Measurements from ENCODE around the gene UBE2J2. TPM values are rescaled to one million over a fixed set of nuclear protein-coding genes. Genes with fewer than 3 reads are reported as not detected.

The UBE2J2 gene
- total and polyA plus RNA-seq, 2 of the 4 experiments (the other 2 are of a cell fraction), result 20.6 to 67.5 TPM

DNA sequence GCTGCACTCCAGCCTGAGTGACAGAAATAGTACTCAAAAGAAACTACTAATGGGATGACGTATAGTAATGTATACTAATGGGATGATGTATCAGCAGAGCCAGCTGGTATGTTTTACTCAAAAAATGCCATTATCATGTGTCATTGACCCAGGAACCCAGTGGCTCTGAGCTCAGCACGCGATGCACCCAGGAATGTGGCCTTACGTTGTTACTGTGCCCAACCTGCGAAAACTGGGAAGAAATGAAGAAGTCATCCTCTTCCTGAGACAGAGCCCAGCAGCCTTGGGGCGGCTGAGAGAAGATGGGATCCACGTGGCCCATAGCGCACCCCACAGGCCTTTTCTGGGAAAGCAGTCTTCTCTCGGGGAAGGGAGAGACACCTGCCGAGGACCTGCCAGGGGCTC lies 8.8 kb downstream of the UBE2J2 start:
- DNase-seq (peak; percentile 100), ATAC-seq (ENCODE audit: low read depth) (peak; percentile 85)
- Histone ChIP-seq H3K9ac (ENCODE audit: low read depth, low read length) (peak overlapping the region; percentile 64), H3K4me1 (ENCODE audit: control insufficient read depth, insufficient read depth, low read length) (peaks cover 33% of the 10 kb centered on the region), H3K27ac (ENCODE audit: insufficient read depth, low read length) (peak overlapping the region; percentile 96), H3K9me1 (ENCODE audit: insufficient read depth, low read length) (peaks cover 26% of the 10 kb centered on the region), H2AK5ac (ENCODE audit: low read depth, low read length) (peak overlapping the region; percentile 99), H4K8ac (ENCODE audit: low read depth in 2 of 2, low read length in 2 of 2) (peak overlapping the region; percentile 66 to 92), H3K56ac (ENCODE audit: extremely low read depth, insufficient read depth, low read length) (peak overlapping the region; percentile 96), H4K91ac (ENCODE audit: insufficient read depth, low read depth, low read length) (peak overlapping the region; percentile 99), H2AK9ac (replicated peaks; ENCODE audit: low read depth, low read length, poor library complexity) (peak overlapping the region; percentile 95), H3K79me1 (ENCODE audit: low read depth in 1 of 2, low read length in 2 of 2) (peaks cover 24 to 57% of the 10 kb centered on the region in 2 experiments), H4K20me1 (ENCODE audit: insufficient read depth, low read length) (peaks cover 5% of the 10 kb centered on the region; the same call in 1 of the 2 replicates), H2BK15ac (ENCODE audit: low read depth, low read length) (peak overlapping the region; percentile 68; the same call in 2 of the 3 replicates), H4K5ac (ENCODE audit: low read depth, low read length) (peak overlapping the region; percentile 82), H3K4ac (ENCODE audit: low read depth, low read length) (peak overlapping the region; percentile 98), H3K14ac (replicated peaks; ENCODE audit: low read depth, low read length) (peak overlapping the region; percentile 97), H2BK120ac (ENCODE audit: low read depth, low read length) (peak overlapping the region; percentile 97), H3K4me2 (ENCODE audit: low read depth, low read length) (peak overlapping the region; percentile 49), H3K36me3 (ENCODE audit: control insufficient read depth, insufficient read depth, low read length) (peaks cover 54% of the 10 kb centered on the region), H3K23ac (ENCODE audit: low read depth, low read length) (peak overlapping the region; percentile 94), H3K27me3 (ENCODE audit: control insufficient read depth, insufficient read depth, low read length) (no peaks in the 10 kb centered on the region), H2BK5ac (ENCODE audit: low read depth, low read length, poor library complexity, severe bottlenecking) (peak overlapping the region; percentile 100), H2BK20ac (ENCODE audit: low read depth, low read length) (peak overlapping the region; percentile 93), H2AFZ (replicated peaks; ENCODE audit: low read length, poor library complexity) (peak overlapping the region; percentile 4), H3K9me3 (ENCODE audit: control insufficient read depth, insufficient read depth, low read length) (no peaks in the 10 kb centered on the region), H3K4me3 (ENCODE audit: insufficient read depth, low read depth, low read length) (no peak overlapping the region), H3K18ac (ENCODE audit: low read depth, low read length) (peak overlapping the region; percentile 75)
- intact Hi-C loops (cut with micrococcal nuclease) (loop anchor here (1.0 kb wide), 1 partner anchor 8 kb away; the partner anchor contains the start of gene UBE2J2), in situ Hi-C loops (cut with MboI; ENCODE audit: low sequenced_read_pairs) (no loop called here), dilution Hi-C loops (cut with HindIII; ENCODE audit: low sequenced_read_pairs, unreplicated experiment) (no loop called here)
- no TSS peak for BruUV-seq (replicated peaks)
- ChIA-PET POLR2A (ENCODE audit: unreplicated experiment) (interaction anchor here (0.9 kb wide), 1 partner anchor 8 kb away, joined by 5 read pairs; the partner anchor contains the start of gene UBE2J2), CTCF (interaction anchor here (0.9 to 1.4 kb wide), 3 partner anchors 15 to 143 kb away, joined by 3 to 6 read pairs (median 4); no protein-coding TSS in a partner anchor)
- 0% methylated on average over 1 of the region's 10 CpGs; no CpG with 5 or more reads in 1 of the 2 experiments for WGBS, 2 experiments (ENCODE audit: extremely low coverage in 2 of 2, insufficient read length in 1 of 2)
- TF ChIP-seq, protein P1, sequence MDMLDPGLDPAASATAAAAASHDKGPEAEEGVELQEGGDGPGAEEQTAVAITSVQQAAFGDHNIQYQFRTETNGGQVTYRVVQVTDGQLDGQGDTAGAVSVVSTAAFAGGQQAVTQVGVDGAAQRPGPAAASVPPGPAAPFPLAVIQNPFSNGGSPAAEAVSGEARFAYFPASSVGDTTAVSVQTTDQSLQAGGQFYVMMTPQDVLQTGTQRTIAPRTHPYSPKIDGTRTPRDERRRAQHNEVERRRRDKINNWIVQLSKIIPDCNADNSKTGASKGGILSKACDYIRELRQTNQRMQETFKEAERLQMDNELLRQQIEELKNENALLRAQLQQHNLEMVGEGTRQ (IDR thresholded peaks at IDR 0.05; ENCODE audit: low read depth, low read length), result peak; percentile 59
- TF ChIP-seq RAD21 (IDR thresholded peaks at IDR 0.05; ENCODE audit: low read length) (peak; percentile 70), MXI1 (IDR thresholded peaks at IDR 0.05; ENCODE audit: borderline replicate concordance, low read depth, low read length) (peak; percentile 62; the same call in 1 of the 2 replicates), BHLHE40 (IDR thresholded peaks at IDR 0.05; ENCODE audit: low read depth, low read length) (peak; percentile 96), RFX5 (IDR thresholded peaks at IDR 0.05; ENCODE audit: low read depth, low read length) (no peak), FOS (IDR thresholded peaks at IDR 0.05; ENCODE audit: low read depth, low read length) (peak; percentile 98), CEBPB (IDR thresholded peaks at IDR 0.05; ENCODE audit: low read depth, low read length) (peak; percentile 17; the same call in 1 of the 2 replicates), POLR2A (IDR thresholded peaks at IDR 0.05; ENCODE audit: low read depth, low read length) (no peak; the same call in 1 of the 2 replicates), SMC3 (IDR thresholded peaks at IDR 0.05; ENCODE audit: low read depth, low read length) (peak; percentile 37), NFE2L2 (IDR thresholded peaks at IDR 0.05; ENCODE audit: low read depth, low read length) (peak; percentile 59; the same call in 1 of the 2 replicates), RCOR1 (IDR thresholded peaks at IDR 0.05; ENCODE audit: insufficient replicate concordance, low read length) (peak; percentile 98), MAZ (IDR thresholded peaks at IDR 0.05; ENCODE audit: borderline replicate concordance, low read depth, low read length) (peak; percentile 19; the same call in 1 of the 2 replicates), MAFK (IDR thresholded peaks at IDR 0.05; ENCODE audit: low read depth, low read length) (peak; percentile 44)
- TF ChIP-seq, protein P2, sequence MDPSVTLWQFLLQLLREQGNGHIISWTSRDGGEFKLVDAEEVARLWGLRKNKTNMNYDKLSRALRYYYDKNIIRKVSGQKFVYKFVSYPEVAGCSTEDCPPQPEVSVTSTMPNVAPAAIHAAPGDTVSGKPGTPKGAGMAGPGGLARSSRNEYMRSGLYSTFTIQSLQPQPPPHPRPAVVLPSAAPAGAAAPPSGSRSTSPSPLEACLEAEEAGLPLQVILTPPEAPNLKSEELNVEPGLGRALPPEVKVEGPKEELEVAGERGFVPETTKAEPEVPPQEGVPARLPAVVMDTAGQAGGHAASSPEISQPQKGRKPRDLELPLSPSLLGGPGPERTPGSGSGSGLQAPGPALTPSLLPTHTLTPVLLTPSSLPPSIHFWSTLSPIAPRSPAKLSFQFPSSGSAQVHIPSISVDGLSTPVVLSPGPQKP (IDR thresholded peaks at IDR 0.05; ENCODE audit: borderline replicate concordance, low read depth, low read length), result no peak
- TF ChIP-seq, protein P3, sequence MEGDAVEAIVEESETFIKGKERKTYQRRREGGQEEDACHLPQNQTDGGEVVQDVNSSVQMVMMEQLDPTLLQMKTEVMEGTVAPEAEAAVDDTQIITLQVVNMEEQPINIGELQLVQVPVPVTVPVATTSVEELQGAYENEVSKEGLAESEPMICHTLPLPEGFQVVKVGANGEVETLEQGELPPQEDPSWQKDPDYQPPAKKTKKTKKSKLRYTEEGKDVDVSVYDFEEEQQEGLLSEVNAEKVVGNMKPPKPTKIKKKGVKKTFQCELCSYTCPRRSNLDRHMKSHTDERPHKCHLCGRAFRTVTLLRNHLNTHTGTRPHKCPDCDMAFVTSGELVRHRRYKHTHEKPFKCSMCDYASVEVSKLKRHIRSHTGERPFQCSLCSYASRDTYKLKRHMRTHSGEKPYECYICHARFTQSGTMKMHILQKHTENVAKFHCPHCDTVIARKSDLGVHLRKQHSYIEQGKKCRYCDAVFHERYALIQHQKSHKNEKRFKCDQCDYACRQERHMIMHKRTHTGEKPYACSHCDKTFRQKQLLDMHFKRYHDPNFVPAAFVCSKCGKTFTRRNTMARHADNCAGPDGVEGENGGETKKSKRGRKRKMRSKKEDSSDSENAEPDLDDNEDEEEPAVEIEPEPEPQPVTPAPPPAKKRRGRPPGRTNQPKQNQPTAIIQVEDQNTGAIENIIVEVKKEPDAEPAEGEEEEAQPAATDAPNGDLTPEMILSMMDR (conservative IDR thresholded peaks at IDR 0.05; ENCODE audit: low read depth, low read length), result peak; percentile 72

All from IMR-90 (cell line).